Dedifferentiated amniotic fluid mesenchymal stem cell (primary cell): ENCODE data around the gene ANGEL1.

ENCODE experiments used
- DNase-seq: peaks from one replicate; pipeline ENCODE4 v3.0.0-alpha.2; 2016; ENCODE audit errors: extremely low spot score

ANGEL1 gene

GRCh38 chr14:76814726-76815645, 2.3 kb upstream of the ANGEL1 start:
- no peak for DNase-seq

GRCh38 chr14:76812093-76812421, 625 bp downstream of the ANGEL1 start:
- DNase-seq: no peak

GRCh38 chr14:76811561-76811960, 1.1 kb downstream of the ANGEL1 start:
- no peak for DNase-seq

DNA sequence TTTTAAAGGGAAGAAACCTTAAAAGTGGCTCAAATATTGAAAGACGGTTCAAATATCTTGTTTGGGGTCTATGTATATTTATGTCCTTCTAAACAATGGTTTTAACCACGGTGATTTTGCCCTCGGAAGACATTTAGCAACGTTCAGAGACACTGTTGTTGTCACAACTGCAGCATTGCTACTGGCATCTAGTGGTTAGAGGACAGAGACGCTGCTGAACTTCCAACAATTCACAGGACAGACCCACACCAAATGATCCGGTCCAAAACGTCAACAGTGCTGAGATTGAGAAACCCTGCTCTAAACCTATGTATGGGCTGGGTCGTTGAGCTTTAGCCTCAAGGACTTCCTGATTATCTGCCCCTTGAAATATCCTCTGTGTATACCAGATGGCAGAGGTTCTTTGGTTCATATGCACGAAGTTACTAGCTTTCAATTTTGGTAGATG, 1.7 kb downstream of the ANGEL1 start:
- peak; percentile 32 for DNase-seq

DNA sequence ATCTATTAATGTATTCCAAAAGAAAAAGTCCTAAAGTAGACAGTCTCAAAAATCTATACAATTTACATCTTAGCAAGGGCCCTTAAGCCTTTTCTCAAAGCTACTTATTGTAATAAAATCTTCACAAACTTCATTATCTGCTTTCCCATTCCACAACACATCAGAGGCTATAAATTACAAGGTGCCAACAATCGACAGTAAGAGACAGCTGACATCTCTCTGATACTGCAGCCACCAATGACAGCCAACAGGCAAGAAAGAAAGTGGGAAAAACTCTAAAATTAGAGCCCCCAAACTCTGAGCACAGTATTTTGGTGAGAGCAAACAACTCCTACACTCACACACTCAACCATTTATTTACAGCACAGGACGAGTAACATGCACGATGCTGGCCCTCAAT, 2.2 kb downstream of the ANGEL1 start:
- DNase-seq: no peak

DNA sequence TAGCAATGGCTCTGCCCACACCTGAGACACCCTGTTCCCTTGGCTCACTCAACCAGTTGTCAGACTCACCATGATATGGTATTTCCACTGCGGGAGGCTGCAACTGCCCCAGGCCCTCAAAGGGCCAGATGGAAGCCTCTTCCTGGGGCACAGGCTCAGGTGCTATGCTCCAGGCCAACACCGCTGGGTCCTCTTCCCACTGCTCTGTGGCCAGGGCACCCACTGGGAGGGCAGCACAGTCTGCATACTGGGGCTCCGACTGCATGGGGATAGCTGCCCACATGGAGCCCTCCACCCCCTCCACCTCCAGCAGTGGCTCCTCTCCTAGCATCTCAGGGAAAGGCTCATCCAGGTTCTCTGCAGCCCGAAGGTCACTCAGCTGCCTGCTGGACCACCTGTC, 3.7 kb downstream of the ANGEL1 start:
- no peak for DNase-seq

DNA sequence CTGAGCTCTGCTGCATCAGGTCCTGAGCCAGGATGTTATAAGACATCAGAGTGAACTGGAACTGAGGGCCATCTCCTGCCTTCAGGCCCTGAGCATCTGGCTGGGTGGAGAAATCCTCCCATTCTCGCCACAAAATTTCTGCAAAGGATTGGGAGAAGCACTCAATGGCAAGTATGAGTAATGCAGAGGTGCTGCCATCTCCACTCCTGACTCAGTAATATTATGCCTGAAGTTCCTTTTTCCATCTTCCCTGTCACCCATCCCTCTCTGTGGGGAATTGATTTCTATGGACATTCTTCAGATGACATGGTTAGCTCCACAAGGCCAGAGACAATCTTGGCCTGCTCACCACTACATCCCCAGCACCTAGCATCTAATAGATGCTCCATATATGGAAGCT, 4.7 kb downstream of the ANGEL1 start:
- no peak for DNase-seq

DNA sequence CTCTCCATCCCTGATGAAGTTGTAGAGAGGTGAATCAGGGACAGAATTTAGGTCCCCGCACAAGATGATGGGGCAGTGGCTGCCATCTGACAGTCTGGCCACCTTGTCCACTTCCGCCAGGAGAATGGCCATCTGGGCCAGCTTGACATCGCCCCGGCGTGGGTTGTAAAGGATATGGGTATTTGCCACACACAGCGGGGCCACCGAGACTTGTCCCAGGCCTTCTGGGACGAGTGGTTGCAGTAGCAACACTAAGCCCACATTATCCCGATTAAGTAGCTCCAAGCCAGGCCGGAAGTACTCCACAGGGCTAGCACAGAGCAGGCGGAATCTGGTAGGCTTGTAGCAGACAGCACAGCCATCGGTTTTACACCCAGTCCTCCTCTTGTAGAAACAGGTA, 6.2 kb downstream of the ANGEL1 start:
- DNase-seq: no peak

- no peak for DNase-seq
These were observed 18.7 kb downstream of the ANGEL1 start for GRCh38 chr14:76793956-76794355.

DNA sequence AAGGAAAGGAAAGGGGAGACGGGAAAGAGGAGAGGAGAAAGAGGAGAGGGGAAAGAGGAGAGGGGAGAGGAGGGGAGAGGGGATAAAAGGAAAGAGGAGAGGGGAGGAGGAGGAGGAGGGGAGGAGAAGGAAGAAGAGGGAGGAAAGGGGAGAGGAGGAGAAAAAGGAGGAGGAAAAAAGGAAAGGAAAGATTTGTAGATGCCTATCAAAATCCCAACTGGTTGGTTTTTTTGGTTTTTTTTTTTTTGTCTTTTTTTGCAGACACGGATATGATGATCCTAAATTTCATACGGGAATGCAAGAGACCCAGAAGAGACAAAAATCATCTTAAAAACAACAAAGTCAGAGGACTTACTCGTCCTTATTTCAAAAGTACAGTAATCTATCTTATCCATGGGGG, 19.4 kb downstream of the ANGEL1 start:
- no peak for DNase-seq

- DNase-seq: no peak
These were observed 20.3 kb downstream of the ANGEL1 start for GRCh38 chr14:76792422-76792821.

- DNase-seq: no peak
These were observed 26.1 kb downstream of the ANGEL1 start for GRCh38 chr14:76786601-76787000.

DNA sequence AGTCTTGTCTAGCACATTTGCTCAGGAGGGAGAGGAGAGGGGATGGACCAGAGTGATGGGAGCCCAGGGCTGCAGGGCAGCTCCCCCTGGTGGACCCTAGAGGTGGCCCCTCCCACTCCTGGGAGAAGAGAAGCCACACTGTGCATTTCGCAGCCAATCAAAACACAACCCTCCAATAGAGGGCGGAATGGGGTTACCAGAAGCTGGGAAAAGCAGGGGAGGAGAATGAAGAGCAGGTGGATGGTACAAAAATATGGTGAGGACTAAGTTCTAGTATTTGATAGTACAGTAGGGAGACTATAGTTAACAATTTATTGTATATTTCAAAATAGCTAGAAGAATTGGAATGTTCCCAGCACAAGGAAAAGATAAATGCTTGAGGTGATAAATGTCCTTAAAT, 27.8 kb downstream of the ANGEL1 start:
- no peak for DNase-seq

GRCh38 chr14:76784266-76784874, 28.3 kb downstream of the ANGEL1 start:
- no peak for DNase-seq

DNA sequence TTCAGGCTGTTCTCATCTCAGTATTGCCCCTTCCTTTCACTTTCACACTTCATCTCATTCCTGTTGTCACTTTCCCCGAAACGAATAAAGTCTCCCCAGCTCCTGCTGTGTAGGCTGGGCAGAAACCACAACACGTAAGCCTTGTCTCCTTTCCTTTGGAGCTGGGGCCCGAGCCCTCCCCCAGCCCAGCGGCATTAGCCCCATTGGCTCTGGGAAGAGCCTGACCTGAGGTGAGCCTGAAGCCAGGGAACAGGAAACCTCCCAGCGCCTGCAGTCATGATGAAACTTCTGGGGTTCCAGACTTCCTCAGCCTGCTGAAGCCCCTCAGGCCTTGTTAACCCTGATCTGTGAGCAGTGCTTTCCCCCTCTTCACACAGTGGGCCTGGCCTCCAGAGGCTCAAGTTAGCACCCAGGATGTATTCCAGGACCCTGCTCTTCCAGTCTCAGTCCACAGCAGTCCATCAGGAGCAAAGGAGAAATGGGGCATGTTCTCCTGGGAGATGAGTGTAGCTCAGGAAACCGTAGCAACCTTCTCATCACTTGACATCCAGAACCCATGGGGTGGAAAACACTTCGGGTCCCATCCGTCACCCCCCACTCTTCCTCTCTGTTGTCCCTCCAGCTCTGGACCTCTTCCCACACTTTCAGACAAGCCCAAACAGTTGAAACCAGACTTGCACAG, 29.7 kb downstream of the ANGEL1 start:
- DNase-seq: no peak

- DNase-seq: no peak
These were observed 30.4 kb downstream of the ANGEL1 start for GRCh38 chr14:76782115-76782884.

GRCh38 chr14:76781648-76782051, 31.0 kb downstream of the ANGEL1 start:
- DNase-seq: no peak

GRCh38 chr14:76780875-76781647, 31.6 kb downstream of the ANGEL1 start:
- no peak for DNase-seq

- no peak for DNase-seq
These were observed 32.3 kb downstream of the ANGEL1 start for GRCh38 chr14:76780360-76780759.

DNA sequence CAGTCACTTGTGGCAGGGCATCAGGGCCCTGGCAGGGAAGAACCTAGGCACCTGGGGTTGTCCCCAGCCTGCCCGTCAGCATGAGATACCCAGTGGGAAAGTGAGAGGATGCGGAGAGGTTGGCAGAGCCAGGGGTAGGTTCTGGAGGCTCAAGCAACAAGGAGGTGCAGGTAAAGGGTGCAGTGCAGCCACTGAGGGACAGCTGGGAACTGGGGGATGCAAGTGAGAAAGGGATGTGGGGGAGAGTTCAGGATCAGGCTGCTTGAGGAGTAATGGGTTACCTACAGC, 32.7 kb downstream of the ANGEL1 start:
- no peak for DNase-seq

DNA sequence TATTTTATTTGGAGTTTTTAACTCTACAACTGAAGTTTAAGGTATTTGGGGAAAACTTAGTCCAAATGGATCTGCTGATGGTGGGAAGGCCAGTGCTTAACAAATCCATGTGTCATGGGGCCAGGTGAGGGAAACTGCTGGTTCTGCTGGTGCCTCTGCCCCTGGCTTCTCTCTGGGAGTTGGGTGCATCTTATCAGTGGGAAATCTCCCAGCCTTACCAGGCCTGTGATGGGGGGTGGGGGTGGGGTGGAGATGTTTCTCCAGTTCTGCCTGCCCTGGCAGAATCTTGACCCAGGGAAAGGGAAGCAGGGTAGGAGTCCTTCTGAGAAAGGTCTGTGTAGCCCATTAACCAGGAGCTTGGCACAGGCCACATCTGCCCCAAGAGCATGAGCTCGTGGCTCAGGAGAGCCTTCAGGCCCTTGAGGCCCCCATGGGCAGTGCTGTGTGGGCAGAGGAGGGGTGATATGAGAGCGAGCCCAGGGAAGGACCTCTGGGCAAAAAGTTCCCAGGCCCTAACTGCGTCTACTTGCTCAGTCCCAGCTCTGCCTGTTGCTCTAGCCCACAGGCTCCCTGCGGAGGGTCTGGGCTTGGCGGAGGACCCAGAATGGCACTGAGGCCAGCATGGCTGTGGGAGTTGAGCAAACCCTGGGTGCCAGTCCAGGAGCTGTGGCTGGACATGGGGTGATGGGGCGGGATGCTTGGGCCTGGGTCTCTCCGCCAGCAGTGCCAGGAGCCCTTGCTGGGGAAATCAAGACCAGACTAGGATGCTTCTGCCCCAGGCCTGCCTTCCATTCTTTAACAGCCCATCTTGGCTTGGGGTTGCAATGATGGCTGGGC, 33.2 kb downstream of the ANGEL1 start:
- no peak for DNase-seq
